GM12872 (cell line): ENCODE results near the gene NLRP1.
A peak's percentile ranks its signal among the peaks of the same experiment; 100 is the strongest.

ENCODE experiments used
- TF ChIP-seq, protein P1 (sequence below): IDR thresholded peaks from 3 replicates; pipeline ENCODE4 v1.5.1; 2011; ENCODE audit warnings: low read depth, mild to moderate bottlenecking, low read length, moderate library complexity; ENCODE audit not compliant: insufficient read depth

NLRP1 gene

GRCh38 chr17:5605452-5605851, 21.1 kb upstream of the NLRP1 start:
- TF ChIP-seq, protein P1, sequence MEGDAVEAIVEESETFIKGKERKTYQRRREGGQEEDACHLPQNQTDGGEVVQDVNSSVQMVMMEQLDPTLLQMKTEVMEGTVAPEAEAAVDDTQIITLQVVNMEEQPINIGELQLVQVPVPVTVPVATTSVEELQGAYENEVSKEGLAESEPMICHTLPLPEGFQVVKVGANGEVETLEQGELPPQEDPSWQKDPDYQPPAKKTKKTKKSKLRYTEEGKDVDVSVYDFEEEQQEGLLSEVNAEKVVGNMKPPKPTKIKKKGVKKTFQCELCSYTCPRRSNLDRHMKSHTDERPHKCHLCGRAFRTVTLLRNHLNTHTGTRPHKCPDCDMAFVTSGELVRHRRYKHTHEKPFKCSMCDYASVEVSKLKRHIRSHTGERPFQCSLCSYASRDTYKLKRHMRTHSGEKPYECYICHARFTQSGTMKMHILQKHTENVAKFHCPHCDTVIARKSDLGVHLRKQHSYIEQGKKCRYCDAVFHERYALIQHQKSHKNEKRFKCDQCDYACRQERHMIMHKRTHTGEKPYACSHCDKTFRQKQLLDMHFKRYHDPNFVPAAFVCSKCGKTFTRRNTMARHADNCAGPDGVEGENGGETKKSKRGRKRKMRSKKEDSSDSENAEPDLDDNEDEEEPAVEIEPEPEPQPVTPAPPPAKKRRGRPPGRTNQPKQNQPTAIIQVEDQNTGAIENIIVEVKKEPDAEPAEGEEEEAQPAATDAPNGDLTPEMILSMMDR = no peak

DNA sequence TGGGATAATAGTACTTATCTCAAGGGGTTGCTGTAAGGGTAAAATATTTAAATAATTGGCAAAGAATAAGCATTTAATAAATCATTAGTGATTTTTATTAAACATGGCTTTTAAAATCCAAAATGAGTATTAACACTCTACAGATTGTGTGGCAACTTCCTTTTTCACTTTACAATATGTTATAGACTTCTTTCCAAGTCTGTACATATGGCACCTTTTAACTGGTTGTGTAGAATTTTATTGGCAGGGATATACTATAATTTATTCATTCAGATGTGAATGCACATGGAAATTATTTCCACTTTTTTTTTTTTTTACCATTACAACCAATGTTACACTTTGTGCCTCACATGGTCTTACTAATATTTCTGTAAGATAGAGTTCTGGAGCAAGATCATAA, 15.7 kb upstream of the NLRP1 start:
- TF ChIP-seq, protein P1 = no peak

GRCh38 chr17:5598457-5598856, 14.1 kb upstream of the NLRP1 start:
- TF ChIP-seq, protein P1 = no peak

DNA sequence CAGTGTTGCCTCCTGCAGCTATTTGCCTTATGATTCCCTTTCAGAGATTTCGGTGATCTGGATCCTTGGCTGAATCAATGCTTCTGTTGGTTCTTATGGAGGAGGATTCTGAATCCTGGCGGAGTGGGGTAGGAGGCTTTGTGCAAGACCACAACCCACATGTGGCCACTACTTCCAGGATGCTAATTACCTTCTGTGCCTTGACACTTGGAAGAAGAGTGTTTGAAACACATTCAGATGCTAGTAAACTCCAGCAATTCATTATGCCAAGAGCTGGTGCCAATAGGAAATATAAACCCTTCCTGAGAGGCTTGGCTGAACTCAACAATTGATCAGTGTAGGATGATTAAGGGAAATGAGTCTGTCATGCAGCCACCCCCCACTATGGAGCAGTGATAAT, 12.1 kb upstream of the NLRP1 start:
- TF ChIP-seq, protein P1 = no peak

DNA sequence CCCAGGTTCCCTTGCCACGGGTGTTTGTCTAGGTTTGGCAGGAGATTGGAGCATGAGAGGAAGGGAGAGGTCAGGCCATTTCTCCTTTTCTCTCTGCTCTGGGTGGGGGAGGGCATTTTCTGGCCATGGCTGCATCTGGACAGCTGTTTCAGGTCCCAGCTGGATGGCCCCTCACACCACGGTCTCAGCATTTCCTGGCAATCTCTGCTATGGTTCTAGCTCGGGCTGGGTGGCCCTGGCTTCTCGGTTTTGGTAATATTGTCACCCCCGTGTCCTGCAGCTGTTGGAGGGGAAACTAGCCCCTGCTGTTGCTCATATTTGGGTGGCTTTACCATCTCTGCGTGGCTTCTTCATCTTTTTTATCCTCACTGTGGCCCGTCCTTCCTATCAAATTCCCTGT, 11.5 kb upstream of the NLRP1 start:
- TF ChIP-seq, protein P1 = no peak

DNA sequence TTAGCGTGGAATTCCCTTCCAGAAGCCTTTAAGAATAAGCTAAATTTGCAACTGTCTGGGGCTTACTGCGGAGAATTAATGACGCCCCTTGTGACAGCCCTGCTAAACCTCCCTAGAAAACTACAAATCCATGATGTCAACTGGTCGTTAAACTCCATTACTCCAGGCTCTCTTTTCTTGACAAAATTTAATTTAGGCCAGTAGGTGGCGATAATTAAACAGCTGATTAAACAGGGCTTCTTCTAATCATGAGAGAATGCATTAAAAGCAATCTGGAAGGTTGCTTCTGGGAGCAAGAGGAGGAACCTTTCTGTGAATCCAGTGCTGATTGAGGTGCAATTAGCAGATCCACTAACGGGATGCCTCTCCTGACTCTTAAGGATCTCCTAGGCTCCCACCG, 8.1 kb upstream of the NLRP1 start:
- TF ChIP-seq, protein P1 = peak; percentile 47

DNA sequence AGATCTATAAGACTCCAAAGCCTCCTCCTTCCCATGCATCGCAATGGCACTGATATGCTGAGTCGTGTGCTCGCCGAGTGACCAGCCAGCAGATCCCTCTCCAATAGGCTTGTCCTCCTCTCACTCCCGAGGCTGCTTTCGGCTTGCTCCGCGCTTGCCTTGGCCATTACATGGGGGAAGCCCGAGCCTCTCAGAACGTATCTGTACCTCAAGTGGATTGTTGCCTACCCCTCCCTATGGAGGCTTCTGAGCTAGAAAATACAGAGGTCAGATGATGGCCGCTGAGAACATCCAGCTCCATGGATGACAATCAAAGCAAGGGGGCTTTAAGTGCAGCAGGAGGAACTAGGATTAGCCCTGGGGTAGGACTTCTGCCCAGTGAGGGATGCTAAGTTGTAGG, 7.7 kb upstream of the NLRP1 start:
- TF ChIP-seq, protein P1 = no peak

DNA sequence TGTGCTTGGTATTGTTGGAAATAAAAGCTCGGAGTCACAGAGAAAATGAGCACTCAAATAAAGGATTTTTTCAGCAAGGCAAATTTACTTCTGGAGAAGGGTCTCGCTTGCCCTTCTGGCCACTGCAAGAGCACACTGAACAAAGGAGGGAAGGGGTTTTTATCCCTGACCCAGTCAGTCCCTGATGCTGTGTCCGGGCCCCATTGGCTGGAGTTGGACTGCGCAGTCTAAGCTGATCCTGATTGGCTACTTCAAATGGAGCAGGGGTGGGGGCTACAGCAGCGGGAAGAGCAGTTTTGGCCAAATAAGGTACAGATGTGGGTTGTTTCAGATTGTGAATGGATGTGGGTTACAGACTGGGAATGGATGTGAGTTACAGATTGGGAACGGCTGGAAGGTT, 4.3 kb upstream of the NLRP1 start:
- TF ChIP-seq, protein P1 = no peak
